Lung (tissue), 12 donors: Measurements from ENCODE around the gene ZBTB25. TPM values are rescaled to one million over a fixed set of nuclear protein-coding genes. Genes with fewer than 3 reads are reported as not detected.

Source experiments
- ATAC-seq: fragments of 200-7000 bp; cut with Tn5 transposase; one replicate; pipeline ENCODE4 v1.9.1; 2020; ENCODE audit warnings: moderate number of reproducible peaks; ENCODE audit not compliant: insufficient read depth, low FRiP score
- DNase-seq, 3 donors: peaks; one replicate each; pipeline ENCODE4 v3.0.0-alpha.2; 2013 to 2017
- H3K27ac ChIP-seq, 2 donors: one replicate each; pipeline ENCODE4 v1.5.1; 2013; ENCODE audit warnings: mild to moderate bottlenecking in 2 of 2, moderate library complexity in 2 of 2, control low read depth in 1 of 2, inconsistent platforms in 1 of 2, low read depth in 1 of 2, low read length in 1 of 2
- H3K27me3 ChIP-seq, 3 donors: one replicate each; pipeline ENCODE4 v1.5.1; 2013; ENCODE audit warnings: low read length in 2 of 3; ENCODE audit not compliant: control insufficient read depth in 3 of 3, insufficient read depth in 3 of 3
- H3K36me3 ChIP-seq, 4 donors: one replicate each; pipeline ENCODE4 v1.5.1; 2013; ENCODE audit warnings: low read length in 4 of 4, mild to moderate bottlenecking in 1 of 4, moderate library complexity in 1 of 4; ENCODE audit not compliant: control insufficient read depth in 4 of 4, insufficient read depth in 4 of 4
- H3K4me1 ChIP-seq, 5 donors: one replicate each; pipeline ENCODE4 v1.5.1; 2013; ENCODE audit warnings: low read length in 5 of 5, mild to moderate bottlenecking in 2 of 5, moderate library complexity in 1 of 5; ENCODE audit not compliant: control insufficient read depth in 5 of 5, insufficient read depth in 5 of 5
- H3K4me3 ChIP-seq: one replicate; pipeline ENCODE4 v1.5.1; 2013; ENCODE audit warnings: mild to moderate bottlenecking, control low read depth, moderate library complexity
- H3K9ac ChIP-seq, 2 donors: one replicate each; pipeline ENCODE4 v1.5.1; 2013; ENCODE audit warnings: low read length in 2 of 2, control low read depth in 1 of 2; ENCODE audit not compliant: insufficient read depth in 1 of 2
- H3K9me3 ChIP-seq, 4 donors: one replicate each; pipeline ENCODE4 v1.5.1; 2013; ENCODE audit warnings: low read length in 3 of 4, mild to moderate bottlenecking in 1 of 4, moderate library complexity in 1 of 4; ENCODE audit not compliant: control insufficient read depth in 4 of 4, insufficient read depth in 3 of 4
- CTCF ChIP-seq: IDR thresholded peaks from 2 replicates; pipeline ENCODE4 v1.5.1; 2012; ENCODE audit warnings: mild to moderate bottlenecking; ENCODE audit errors: control extremely low read depth, extremely low read depth
- WGBS, 2 donors: extraction: QIAGEN DNeasy Blood & Tissue Kit; methylation state at CpG; one replicate each; pipeline ENCODE4 v1.1.7; 2013; 5-methylcytosine and 5-hydroxymethylcytosine counted together
- polyA plus RNA-seq, 2 donors: library from polyadenylated mRNA; stranded (reverse); fragments of 200-250 nt; gene quantifications; one replicate each; pipeline ENCODE4 v1.2.1, GENCODE V29; 2013
- total RNA-seq, 2 donors: library from RNA; depleted of rRNA in 1 of 2; stranded (reverse); fragments of >200 nt in 1 of 2; gene quantifications; one replicate each; pipeline ENCODE4 v1.2.1, GENCODE V29; 2014 to 2021
- donor health status: control.
- donor health status: control.
- donor health status: Bipolar disorder and iron deficiency.
- donor health status: healthy.
- donor health status: DM: yes; HTN: yes; CAD: no.

The ZBTB25 gene
- total and polyA plus RNA-seq, 4 donors = 4.0 to 15.4 (median 9.2) TPM

DNA sequence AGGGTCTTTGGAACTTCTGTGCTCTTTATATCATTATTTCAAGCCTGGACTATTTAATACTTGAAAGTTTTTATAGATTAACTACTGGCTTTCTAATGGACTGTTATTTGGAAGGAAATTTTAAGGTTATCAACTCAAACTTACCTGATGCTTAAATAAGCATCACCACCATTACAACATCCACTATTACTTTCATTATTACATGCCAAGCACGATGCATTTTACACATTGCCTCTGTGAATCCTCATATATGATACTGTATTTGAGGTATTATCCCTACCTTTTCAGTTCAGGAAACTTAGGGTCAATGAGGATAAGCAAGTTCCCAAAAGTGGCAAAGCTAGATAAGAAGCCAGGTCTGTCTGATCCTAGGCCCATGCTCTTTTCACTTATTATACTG is 13.3 kb upstream of the ZBTB25 start:
- ATAC-seq (no peak), DNase-seq (no peak)
- Histone ChIP-seq H3K9me3 (no peaks in the 10 kb centered on the region), H3K36me3 (peaks cover 0 to 7% (median 5%) of the 10 kb centered on the region in 4 donors), H3K27me3 (no peaks in the 10 kb centered on the region), H3K27ac (no peak overlapping the region), H3K9ac (no peak overlapping the region), H3K4me3 (no peak overlapping the region), H3K4me1 (peaks cover 0 to 10% (median 0%) of the 10 kb centered on the region in 5 donors)
- WGBS, 2 donors = 73 to 88% methylated on average over 1 of the region's 1 CpG
- no peak for TF ChIP-seq CTCF

DNA sequence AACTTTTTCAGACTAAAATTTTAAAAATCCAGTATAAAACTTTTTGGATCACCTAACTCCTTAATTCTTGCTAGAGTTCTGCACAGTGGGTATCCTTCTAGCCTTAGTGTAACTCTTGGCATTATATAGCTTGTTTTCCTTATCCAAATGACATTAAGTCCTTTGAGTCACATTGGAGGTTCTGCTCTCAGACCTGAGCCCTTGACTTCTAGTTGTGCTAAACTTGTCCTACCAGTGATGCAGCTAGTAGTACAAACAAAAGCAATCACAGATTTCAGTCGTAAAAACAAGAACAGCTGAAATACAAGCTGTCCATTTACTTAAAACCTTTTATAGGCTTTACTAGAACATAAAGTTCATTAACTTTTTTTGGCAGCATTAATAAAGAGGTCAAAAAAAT is 11.4 kb upstream of the ZBTB25 start:
- peaks cover 0 to 19% (median 0%) of the 10 kb centered on the region in 5 donors for H3K4me1 ChIP-seq
- WGBS, 2 donors = 51 to 74% methylated on average over 1 of the region's 1 CpG
- ATAC-seq = no peak
- peak in 1 of 3 donors; percentile 27 for DNase-seq
- H3K4me3 ChIP-seq = no peak overlapping the region
- H3K27me3 ChIP-seq = no peaks in the 10 kb centered on the region
- peaks cover 0 to 2% (median 0%) of the 10 kb centered on the region in 4 donors for H3K36me3 ChIP-seq
- H3K9ac ChIP-seq = no peak overlapping the region
- no peaks in the 10 kb centered on the region for H3K9me3 ChIP-seq
- no peak for TF ChIP-seq CTCF
- H3K27ac ChIP-seq = no peak overlapping the region

DNA sequence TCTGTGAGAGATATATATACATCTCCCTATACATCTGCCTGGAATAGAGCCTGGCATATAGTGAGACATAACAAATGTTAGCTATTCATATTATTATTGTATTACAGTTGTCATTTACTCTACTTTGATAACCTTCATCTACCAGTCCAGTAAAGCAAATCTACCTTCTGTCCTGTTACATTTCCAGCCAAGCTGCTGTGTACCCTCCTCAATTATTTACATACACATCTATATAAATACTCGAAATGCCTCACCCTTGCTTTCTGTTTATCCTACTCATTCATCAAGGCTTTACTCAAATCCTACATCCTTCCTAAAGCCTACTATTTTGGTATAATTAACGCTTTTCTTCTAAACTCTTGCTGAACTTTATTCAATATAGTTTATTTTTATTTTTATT is 9.6 kb upstream of the ZBTB25 start:
- WGBS, 2 donors = 81 to 87% methylated on average over 2 of the region's 2 CpGs

More for the DNA sequence above, 9.6 kb upstream of the ZBTB25 start:
- no peak for TF ChIP-seq CTCF
- Histone ChIP-seq H3K27me3 (no peaks in the 10 kb centered on the region), H3K9ac (no peak overlapping the region), H3K4me1 (peaks cover 0 to 21% (median 3%) of the 10 kb centered on the region in 5 donors), H3K9me3 (no peaks in the 10 kb centered on the region), H3K27ac (no peak overlapping the region), H3K36me3 (peaks cover 0 to 2% (median 0%) of the 10 kb centered on the region in 4 donors), H3K4me3 (no peak overlapping the region)
- DNase-seq (no peak), ATAC-seq (no peak)
